Neutrophil (primary cell): ENCODE results near the gene TSPAN9.

Experiments used
- H3K27ac ChIP-seq: fragments of 200-600 bp; sonication (generic); 2 replicates; pipeline ENCODE4 v1.5.1; 2016; ENCODE audit warnings: mild to moderate bottlenecking, moderate library complexity
- H3K27me3 ChIP-seq: fragments of 200-600 bp; sonication (generic); 2 replicates; pipeline ENCODE4 v1.6.0; 2016; ENCODE audit warnings: mild to moderate bottlenecking
- H3K36me3 ChIP-seq: fragments of 200-600 bp; sonication (generic); 2 replicates; pipeline ENCODE4 v1.5.1; 2017
- H3K4me1 ChIP-seq, 2 experiments: fragments of 200-600 bp in 1 of 2; sonication (generic) in 1 of 2; 1 replicate in 1 of 2; 2 replicates in 1 of 2; pipeline versions ENCODE4 v1.5.1 to v1.6.1; 2013 to 2016; ENCODE audit warnings: low read depth in 1 of 2, low read length in 1 of 2, mild to moderate bottlenecking in 1 of 2, moderate library complexity in 1 of 2; ENCODE audit not compliant: control insufficient read depth in 1 of 2, insufficient read depth in 1 of 2
- H3K4me3 ChIP-seq, 2 experiments: fragments of 200-600 bp in 1 of 2; sonication (generic) in 1 of 2; 1 replicate in 1 of 2; 2 replicates in 1 of 2; pipeline ENCODE4 v1.5.1; 2013 to 2016; ENCODE audit warnings: low read depth in 1 of 2, low read length in 1 of 2, mild to moderate bottlenecking in 1 of 2, moderate library complexity in 1 of 2
- H3K9me3 ChIP-seq: fragments of 200-600 bp; sonication (generic); 2 replicates; pipeline ENCODE4 v1.5.1; 2016
- TF ChIP-seq, protein P1 (sequence below): fragments of 200-600 bp; sonication (generic); IDR thresholded peaks from 2 replicates; pipeline ENCODE4 v1.5.1; 2016; ENCODE audit warnings: antibody characterized with exemption

TSPAN9 gene

DNA sequence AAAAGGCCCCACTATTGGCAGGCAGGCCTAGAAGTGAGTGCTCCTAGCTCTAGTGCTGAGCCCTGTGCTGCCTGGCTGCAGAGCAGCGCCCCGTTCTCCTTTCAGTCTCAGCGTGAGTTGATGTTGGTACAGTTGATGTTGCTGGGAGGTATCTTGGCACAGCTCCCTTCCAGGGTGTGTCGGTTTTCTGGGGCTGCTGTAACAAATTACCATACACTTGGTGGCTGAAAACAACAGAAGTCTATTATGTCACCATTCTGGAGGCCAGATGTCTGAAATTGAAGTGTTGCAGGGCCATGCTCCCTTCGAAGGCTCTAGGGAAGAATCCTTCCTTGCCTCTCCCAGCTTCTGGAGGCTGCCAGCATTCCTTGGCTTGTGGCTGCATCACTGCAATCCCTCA, 151.4 kb downstream of the TSPAN9 start:
- H3K9me3 ChIP-seq: no peaks in the 10 kb centered on the region
- H3K4me1 ChIP-seq: no peaks in the 10 kb centered on the region
- H3K27ac ChIP-seq: no peak overlapping the region
- TF ChIP-seq, protein P1, sequence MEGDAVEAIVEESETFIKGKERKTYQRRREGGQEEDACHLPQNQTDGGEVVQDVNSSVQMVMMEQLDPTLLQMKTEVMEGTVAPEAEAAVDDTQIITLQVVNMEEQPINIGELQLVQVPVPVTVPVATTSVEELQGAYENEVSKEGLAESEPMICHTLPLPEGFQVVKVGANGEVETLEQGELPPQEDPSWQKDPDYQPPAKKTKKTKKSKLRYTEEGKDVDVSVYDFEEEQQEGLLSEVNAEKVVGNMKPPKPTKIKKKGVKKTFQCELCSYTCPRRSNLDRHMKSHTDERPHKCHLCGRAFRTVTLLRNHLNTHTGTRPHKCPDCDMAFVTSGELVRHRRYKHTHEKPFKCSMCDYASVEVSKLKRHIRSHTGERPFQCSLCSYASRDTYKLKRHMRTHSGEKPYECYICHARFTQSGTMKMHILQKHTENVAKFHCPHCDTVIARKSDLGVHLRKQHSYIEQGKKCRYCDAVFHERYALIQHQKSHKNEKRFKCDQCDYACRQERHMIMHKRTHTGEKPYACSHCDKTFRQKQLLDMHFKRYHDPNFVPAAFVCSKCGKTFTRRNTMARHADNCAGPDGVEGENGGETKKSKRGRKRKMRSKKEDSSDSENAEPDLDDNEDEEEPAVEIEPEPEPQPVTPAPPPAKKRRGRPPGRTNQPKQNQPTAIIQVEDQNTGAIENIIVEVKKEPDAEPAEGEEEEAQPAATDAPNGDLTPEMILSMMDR: no peak
- no peak overlapping the region for H3K4me3 ChIP-seq
- H3K27me3 ChIP-seq: peaks cover 18% of the 10 kb centered on the region
- no peaks in the 10 kb centered on the region for H3K36me3 ChIP-seq

DNA sequence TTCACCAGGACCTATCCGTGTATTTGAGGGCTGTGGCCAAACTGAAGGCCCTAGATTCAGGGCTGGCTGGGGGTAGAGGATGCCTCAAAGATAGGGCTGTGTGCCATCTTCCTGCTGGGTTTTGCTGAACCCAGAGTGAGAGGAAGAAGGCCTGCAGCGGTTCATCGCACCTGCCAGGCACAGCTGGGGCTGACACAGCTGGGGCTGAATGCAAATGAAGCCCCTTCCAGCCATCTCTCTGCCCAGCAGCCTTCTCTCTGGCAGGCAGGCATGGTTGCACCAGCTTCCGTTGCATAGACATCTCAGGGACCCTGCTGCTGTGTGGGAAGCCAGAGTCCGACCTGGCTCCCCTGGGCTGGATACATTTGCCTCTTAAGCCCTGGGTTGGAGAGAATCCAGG, 152.4 kb downstream of the TSPAN9 start:
- H3K27me3 ChIP-seq: peaks cover 16% of the 10 kb centered on the region
- TF ChIP-seq, protein P1: no peak
- no peaks in the 10 kb centered on the region for H3K4me1 ChIP-seq
- no peaks in the 10 kb centered on the region for H3K9me3 ChIP-seq
- no peaks in the 10 kb centered on the region for H3K36me3 ChIP-seq
- H3K27ac ChIP-seq: no peak overlapping the region
- no peak overlapping the region for H3K4me3 ChIP-seq

DNA sequence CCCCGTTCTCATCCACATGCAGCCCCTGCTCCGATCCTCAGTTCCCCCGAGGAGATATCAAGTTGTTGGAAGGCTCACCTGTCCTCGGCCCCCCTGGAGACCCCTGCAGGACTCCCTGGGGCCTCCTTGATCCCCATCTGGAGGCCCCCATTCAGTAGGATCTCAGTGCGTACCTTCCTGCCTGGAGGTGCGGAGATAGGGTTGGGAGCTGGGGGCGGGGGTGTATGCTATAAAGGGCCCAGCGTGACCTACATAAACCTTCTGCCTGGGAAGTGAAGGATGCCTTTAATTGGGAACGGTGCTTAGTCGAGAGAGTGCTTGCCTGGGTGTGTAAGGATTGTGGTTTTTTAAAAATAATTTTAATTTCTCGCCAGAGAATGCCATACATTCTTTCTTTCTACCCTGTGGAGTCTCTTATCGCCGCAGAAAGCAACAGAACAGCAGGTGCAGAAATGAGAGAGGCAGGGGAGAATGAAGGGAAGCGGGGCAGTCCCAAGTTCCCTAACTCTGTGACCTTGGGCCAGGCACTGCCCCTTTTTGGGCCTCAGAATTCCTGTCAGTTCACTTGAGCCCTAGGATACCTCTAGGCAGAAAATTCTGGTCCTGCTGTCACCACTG, 153.7 kb downstream of the TSPAN9 start:
- Histone ChIP-seq H3K4me3 (no peak overlapping the region), H3K4me1 (no peaks in the 10 kb centered on the region), H3K27ac (no peak overlapping the region), H3K36me3 (no peaks in the 10 kb centered on the region), H3K27me3 (peaks cover 4% of the 10 kb centered on the region), H3K9me3 (no peaks in the 10 kb centered on the region)
- TF ChIP-seq, protein P1: no peak

DNA sequence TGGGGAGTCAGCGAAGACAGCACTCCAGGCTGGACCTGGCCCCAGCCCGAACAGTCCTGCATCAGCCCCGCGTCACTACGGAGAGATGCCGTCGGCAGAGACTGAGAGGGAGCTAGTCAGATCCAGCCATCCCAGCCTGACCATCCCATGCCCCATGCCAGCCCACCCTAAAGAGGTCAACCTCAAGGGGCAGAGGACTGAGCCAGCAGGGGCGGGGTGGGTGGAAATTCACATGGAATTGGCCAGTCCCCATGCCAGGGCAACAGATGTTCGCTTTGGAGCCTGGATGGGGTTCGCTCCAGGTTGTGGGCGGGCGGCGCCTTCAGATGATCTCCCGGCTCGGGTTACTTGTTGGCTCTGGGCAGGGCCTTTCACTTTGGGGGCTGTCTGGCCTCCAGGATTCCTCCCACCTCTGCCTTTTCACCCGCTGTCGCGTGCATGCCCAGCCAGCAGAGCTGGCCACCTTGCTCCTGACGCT, 154.3 kb downstream of the TSPAN9 start:
- Histone ChIP-seq H3K9me3 (no peaks in the 10 kb centered on the region), H3K27me3 (no peaks in the 10 kb centered on the region), H3K27ac (no peak overlapping the region), H3K4me1 (no peaks in the 10 kb centered on the region), H3K4me3 (no peak overlapping the region), H3K36me3 (no peaks in the 10 kb centered on the region)
- TF ChIP-seq, protein P1: no peak

DNA sequence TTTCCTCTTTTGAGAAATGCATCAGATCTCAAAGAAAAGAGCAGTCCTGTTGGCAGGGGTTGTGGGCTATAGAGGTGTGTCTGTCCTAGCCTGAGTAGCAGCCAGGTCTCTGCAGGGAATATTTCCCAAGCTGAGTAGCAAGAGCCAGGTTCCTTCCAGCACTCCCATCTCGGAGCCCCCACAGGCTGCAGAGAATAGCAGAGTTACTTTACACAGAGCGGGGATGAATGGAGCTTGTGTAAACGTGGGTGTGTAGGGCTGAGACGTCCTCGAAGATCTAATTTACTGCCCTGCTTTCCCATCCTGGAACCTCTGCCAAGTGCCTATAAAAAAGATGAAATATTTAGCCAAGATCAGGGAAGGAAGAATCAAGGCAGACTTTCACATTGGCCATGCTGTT, 156.6 kb downstream of the TSPAN9 start:
- TF ChIP-seq, protein P1: no peak
- Histone ChIP-seq H3K27me3 (no peaks in the 10 kb centered on the region), H3K27ac (no peak overlapping the region), H3K4me3 (no peak overlapping the region), H3K4me1 (no peaks in the 10 kb centered on the region), H3K9me3 (no peaks in the 10 kb centered on the region), H3K36me3 (no peaks in the 10 kb centered on the region)
